ENCODE measurements around the gene FOXI1.

The FOXI1 gene

GRCh38 chr5:170105642-170106611 is at the start of gene FOXI1:
FOXI1 (plus strand) TSS chr5:170105897; CDS start chr5:170105958, 61 bp downstream.
- H3K36me3 Mint-ChIP-seq: no peaks in the 10 kb centered on the region
- no peaks in the 10 kb centered on the region for H3K9me3 Mint-ChIP-seq
- H3K27ac Mint-ChIP-seq: no peak within 1 kb of the TSS
- H3K4me1 Mint-ChIP-seq: no peaks in the 10 kb centered on the region
- no peak within 1 kb of the TSS for H3K4me3 Mint-ChIP-seq
- no peak for ATAC-seq
- no peak for DNase-seq (ENCODE audit: low spot score in 2 of 2)

GRCh38 chr5:170056561-170057267 is 49.0 kb upstream of the FOXI1 start:
- H3K27ac Mint-ChIP-seq: no peak overlapping the region
- H3K36me3 Mint-ChIP-seq: peaks cover 85% of the 10 kb centered on the region
- H3K9me3 Mint-ChIP-seq: peaks cover 4% of the 10 kb centered on the region
- H3K4me3 Mint-ChIP-seq: no peak overlapping the region
- no peaks in the 10 kb centered on the region for H3K4me1 Mint-ChIP-seq
- DNase-seq (ENCODE audit: low spot score in 2 of 2): no peak
- no peak for ATAC-seq

DNA sequence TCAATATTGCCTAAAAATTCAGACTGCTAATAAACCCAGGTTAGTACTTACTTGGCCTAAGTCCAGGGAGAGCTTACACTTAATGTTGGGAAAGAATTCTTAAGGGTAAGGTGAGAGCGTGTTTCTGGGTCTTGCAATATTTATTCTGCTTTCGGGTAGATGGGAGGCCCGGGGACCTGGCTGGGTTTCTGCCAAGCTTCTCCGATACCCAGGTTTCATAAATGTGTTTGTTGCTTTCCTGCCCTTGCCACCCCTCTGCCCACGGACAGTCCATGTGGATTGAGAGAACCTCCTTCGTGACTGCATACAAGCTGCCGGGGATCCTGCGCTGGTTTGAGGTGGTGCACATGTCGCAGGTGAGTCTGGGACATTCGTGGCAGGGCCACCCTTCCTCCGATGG is 48.4 kb upstream of the FOXI1 start:
- ATAC-seq: no peak
- H3K9me3 Mint-ChIP-seq: peaks cover 4% of the 10 kb centered on the region
- H3K4me3 Mint-ChIP-seq: no peak overlapping the region
- DNase-seq (ENCODE audit: low spot score in 2 of 2): no peak
- no peak overlapping the region for H3K27ac Mint-ChIP-seq
- H3K36me3 Mint-ChIP-seq: peaks cover 85% of the 10 kb centered on the region
- H3K4me1 Mint-ChIP-seq: no peaks in the 10 kb centered on the region

- DNase-seq (ENCODE audit: low spot score in 2 of 2) (no peak), ATAC-seq (no peak)
- H3K4me3 Mint-ChIP-seq: no peak overlapping the region
- no peaks in the 10 kb centered on the region for H3K4me1 Mint-ChIP-seq
- H3K9me3 Mint-ChIP-seq: peaks cover 4% of the 10 kb centered on the region
- H3K36me3 Mint-ChIP-seq: peaks cover 74% of the 10 kb centered on the region
- no peak overlapping the region for H3K27ac Mint-ChIP-seq
Observed at GRCh38 chr5:170059221-170059620, 46.5 kb upstream of the FOXI1 start.

DNA sequence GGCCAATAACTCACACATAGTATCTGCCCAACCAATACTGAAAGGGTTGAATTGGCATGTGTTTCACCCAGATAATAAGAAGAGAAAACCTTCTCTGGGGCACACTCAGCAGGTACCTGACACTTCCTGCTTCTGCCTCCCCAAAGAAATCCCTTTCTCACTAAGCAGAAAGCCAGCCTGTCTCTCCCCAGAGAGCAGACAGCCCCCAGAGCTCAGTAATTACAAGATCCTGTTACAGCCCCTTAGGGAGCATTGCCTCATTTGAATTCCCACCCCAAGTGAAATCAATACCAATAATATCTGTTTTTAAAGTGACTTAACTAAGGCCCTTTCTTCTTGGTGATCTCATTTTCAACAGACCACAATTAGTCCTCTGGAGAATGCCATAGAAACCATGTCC is 38.5 kb upstream of the FOXI1 start:
- peaks cover 72% of the 10 kb centered on the region for H3K36me3 Mint-ChIP-seq
- ATAC-seq (peak; percentile 24), DNase-seq (ENCODE audit: low spot score in 2 of 2) (no peak)
- H3K27ac Mint-ChIP-seq: peak overlapping the region; percentile 67
- H3K4me1 Mint-ChIP-seq: no peaks in the 10 kb centered on the region
- no peaks in the 10 kb centered on the region for H3K9me3 Mint-ChIP-seq
- H3K4me3 Mint-ChIP-seq: no peak overlapping the region

GRCh38 chr5:170067574-170068170 is 38.0 kb upstream of the FOXI1 start:
- DNase-seq (ENCODE audit: low spot score in 2 of 2) (no peak), ATAC-seq (peak; percentile 39)
- Mint-ChIP-seq H3K27ac (peak overlapping the region; percentile 67), H3K9me3 (no peaks in the 10 kb centered on the region), H3K4me1 (no peaks in the 10 kb centered on the region), H3K36me3 (peaks cover 71% of the 10 kb centered on the region), H3K4me3 (no peak overlapping the region)

DNA sequence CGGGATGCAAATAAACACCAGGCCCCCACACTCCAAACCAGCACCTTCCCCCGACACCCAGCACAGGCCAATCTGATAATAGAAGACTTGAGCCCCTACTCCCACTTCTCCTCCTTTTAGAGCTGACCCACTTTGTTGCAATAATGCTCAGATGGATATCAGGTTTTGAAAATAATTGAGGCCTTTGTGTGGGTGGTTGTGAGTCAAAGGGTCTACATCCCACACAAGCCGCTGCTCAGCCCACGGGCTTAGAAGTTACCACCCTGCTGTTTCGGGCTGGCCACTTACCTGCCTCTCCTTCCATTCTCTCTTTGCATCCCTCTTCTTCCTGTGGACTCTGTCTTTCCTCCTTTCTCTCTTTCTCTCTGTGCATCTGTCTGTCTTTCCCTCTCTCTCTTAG is 36.2 kb upstream of the FOXI1 start:
- H3K4me3 Mint-ChIP-seq: no peak overlapping the region
- H3K9me3 Mint-ChIP-seq: no peaks in the 10 kb centered on the region
- ATAC-seq: no peak
- peaks cover 74% of the 10 kb centered on the region for H3K36me3 Mint-ChIP-seq
- no peaks in the 10 kb centered on the region for H3K4me1 Mint-ChIP-seq
- no peak for DNase-seq (ENCODE audit: low spot score in 2 of 2)
- peak overlapping the region; percentile 20 for H3K27ac Mint-ChIP-seq

DNA sequence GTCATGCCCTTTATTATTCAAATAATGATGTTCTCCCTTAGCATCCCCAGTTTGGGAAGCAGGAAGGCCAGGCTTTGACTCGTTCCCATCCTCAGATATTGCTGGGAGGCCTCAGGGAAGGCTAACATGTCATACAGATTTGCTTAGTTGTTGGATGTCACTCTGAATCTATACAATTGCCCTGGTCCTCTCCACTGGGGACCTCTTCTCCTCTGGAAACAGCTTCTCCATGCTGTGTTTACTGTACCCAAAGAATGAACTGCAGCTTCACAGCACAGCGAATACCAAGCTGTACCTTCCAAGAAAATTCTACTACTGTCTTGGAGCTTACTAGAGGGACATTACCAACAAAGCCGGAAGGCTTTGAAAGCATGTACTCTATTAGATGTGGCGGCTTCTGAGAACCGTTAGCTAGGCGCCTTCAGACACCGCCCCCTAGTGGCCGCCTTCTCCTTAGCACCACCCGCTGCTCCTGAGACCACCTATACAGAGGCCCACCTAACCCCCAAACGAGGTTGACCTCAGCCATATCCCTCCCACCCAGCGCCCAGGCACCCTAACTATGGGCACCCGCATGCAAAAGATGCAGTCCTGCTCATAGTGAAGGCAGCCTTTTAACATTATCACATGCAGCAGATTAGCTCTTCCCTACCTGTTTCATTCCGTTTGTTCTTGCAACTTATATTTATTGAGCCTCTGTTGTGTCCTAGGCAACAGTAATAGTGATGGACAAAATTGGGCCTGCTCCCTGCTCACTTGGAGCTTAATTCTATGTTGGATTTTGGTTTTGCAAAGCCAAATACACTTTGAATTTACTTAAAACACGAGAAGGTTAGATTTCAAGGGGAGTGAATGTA is 34.9 kb upstream of the FOXI1 start:
- Mint-ChIP-seq H3K27ac (no peak overlapping the region), H3K4me1 (no peaks in the 10 kb centered on the region), H3K9me3 (no peaks in the 10 kb centered on the region), H3K4me3 (no peak overlapping the region), H3K36me3 (peaks cover 74% of the 10 kb centered on the region)
- DNase-seq (ENCODE audit: low spot score in 2 of 2) (no peak), ATAC-seq (no peak)

DNA sequence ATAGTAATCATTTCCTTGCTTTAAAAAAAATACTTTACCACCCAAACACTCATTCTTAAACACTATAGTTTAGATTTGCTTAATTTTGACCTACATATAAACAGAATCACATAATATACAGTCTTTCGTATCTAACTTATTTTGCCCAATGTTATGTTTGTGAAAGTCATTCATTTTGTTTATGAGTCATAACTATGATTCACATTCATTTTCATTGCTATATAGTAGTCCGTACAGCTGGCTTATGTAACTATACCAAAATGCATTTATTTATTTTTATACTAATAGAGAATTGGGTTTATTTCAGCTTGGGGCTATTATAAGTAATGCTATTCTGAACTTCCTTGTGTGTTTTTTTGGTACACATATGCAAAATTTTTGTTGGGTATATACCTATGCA is 33.9 kb upstream of the FOXI1 start:
- DNase-seq (ENCODE audit: low spot score in 2 of 2): no peak

GRCh38 chr5:170075696-170076095 is 30.0 kb upstream of the FOXI1 start:
- DNase-seq (ENCODE audit: low spot score in 2 of 2) (no peak), ATAC-seq (no peak)
- Mint-ChIP-seq H3K4me1 (peaks cover 4% of the 10 kb centered on the region), H3K36me3 (peaks cover 82% of the 10 kb centered on the region), H3K9me3 (no peaks in the 10 kb centered on the region), H3K4me3 (no peak overlapping the region), H3K27ac (peak overlapping the region; percentile 23)

More for the DNA sequence above, 33.9 kb upstream of the FOXI1 start:
- Mint-ChIP-seq H3K36me3 (peaks cover 83% of the 10 kb centered on the region), H3K27ac (no peak overlapping the region), H3K9me3 (no peaks in the 10 kb centered on the region), H3K4me1 (no peaks in the 10 kb centered on the region), H3K4me3 (no peak overlapping the region)
- ATAC-seq: no peak

GRCh38 chr5:170076211-170076610 is 29.5 kb upstream of the FOXI1 start:
- H3K4me3 Mint-ChIP-seq: no peak overlapping the region
- no peak for DNase-seq (ENCODE audit: low spot score in 2 of 2)
- H3K27ac Mint-ChIP-seq: no peak overlapping the region
- peaks cover 82% of the 10 kb centered on the region for H3K36me3 Mint-ChIP-seq
- H3K4me1 Mint-ChIP-seq: peaks cover 4% of the 10 kb centered on the region
- no peaks in the 10 kb centered on the region for H3K9me3 Mint-ChIP-seq
- ATAC-seq: no peak

GRCh38 chr5:170076739-170077138 is 29.0 kb upstream of the FOXI1 start:
- ATAC-seq: no peak
- Mint-ChIP-seq H3K36me3 (peaks cover 82% of the 10 kb centered on the region), H3K4me3 (no peak overlapping the region), H3K4me1 (peaks cover 4% of the 10 kb centered on the region), H3K9me3 (no peaks in the 10 kb centered on the region), H3K27ac (peak overlapping the region; percentile 33)
- DNase-seq (ENCODE audit: low spot score in 2 of 2): no peak

- Mint-ChIP-seq H3K9me3 (no peaks in the 10 kb centered on the region), H3K4me1 (peaks cover 4% of the 10 kb centered on the region), H3K4me3 (no peak overlapping the region), H3K27ac (peak overlapping the region; percentile 65), H3K36me3 (peaks cover 88% of the 10 kb centered on the region)
- ATAC-seq (no peak), DNase-seq (ENCODE audit: low spot score in 2 of 2) (no peak)
Observed at GRCh38 chr5:170077526-170077925, 28.2 kb upstream of the FOXI1 start.

DNA sequence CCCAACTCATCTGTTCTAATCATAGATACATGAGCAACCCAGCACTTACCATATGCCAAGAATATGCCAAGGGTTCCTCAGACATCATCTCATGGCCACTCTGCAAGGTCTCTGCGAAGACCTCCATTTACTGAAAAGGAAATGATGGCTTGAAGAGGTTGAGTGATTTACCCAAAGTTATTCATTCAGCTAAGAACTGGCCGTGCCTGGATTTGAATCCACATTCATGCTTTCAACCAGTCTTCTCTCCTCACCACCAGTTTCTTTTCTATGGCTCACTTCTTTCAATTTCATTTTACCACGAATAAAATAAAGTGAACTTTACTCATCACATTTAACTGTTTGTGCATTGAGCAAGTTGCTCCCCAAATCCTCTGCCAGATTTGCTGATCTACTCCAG is 27.2 kb upstream of the FOXI1 start:
- ATAC-seq (no peak), DNase-seq (ENCODE audit: low spot score in 2 of 2) (no peak)
- peak overlapping the region; percentile 65 for H3K27ac Mint-ChIP-seq
- no peaks in the 10 kb centered on the region for H3K9me3 Mint-ChIP-seq
- peaks cover 4% of the 10 kb centered on the region for H3K4me1 Mint-ChIP-seq
- H3K36me3 Mint-ChIP-seq: peaks cover 94% of the 10 kb centered on the region
- no peak overlapping the region for H3K4me3 Mint-ChIP-seq

- ATAC-seq: no peak
- no peaks in the 10 kb centered on the region for H3K9me3 Mint-ChIP-seq
- H3K27ac Mint-ChIP-seq: peak overlapping the region; percentile 65
- DNase-seq (ENCODE audit: low spot score in 2 of 2): no peak
- H3K4me1 Mint-ChIP-seq: peaks cover 4% of the 10 kb centered on the region
- H3K4me3 Mint-ChIP-seq: no peak overlapping the region
- H3K36me3 Mint-ChIP-seq: peaks cover 94% of the 10 kb centered on the region
Observed at GRCh38 chr5:170078931-170079330, 26.8 kb upstream of the FOXI1 start.
